Esophagus squamous epithelium (tissue), 4 donors: ENCODE measurements around the gene NRCAM.
"Not testable (repeated sequence)": the region's sequence is repeated elsewhere in the genome, so short reads cannot be mapped to it uniquely, and the experiment has no call there.

Source experiments
- CTCF ChIP-seq, 6 experiments: fragments of 450-650 bp in 4 of 6; fragments of 200-600 bp in 2 of 6; sonication (generic) in 2 of 6; IDR thresholded peaks; one replicate each; pipeline ENCODE4 v1.5.1; 2016 to 2019; ENCODE audit warnings: antibody characterized with exemption in 6 of 6, mild to moderate bottlenecking in 4 of 6, moderate library complexity in 4 of 6
- POLR2A ChIP-seq, 4 donors: fragments of 450-650 bp; IDR thresholded peaks; one replicate each; pipeline ENCODE4 v1.6.1; 2017; ENCODE audit warnings: antibody characterized with exemption in 4 of 4, mild to moderate bottlenecking in 4 of 4, moderate library complexity in 3 of 4

- not testable (repeated sequence) for TF ChIP-seq POLR2A, CTCF (IDR thresholded peaks at IDR 0.05)
Observed at GRCh38 chr7:108340406-108340805, 115.8 kb downstream of the NRCAM start.
